ENCODE measurements around the gene CLCN6.

GRCh38 chr1:11869104-11869503 lies 63.1 kb downstream of the CLCN6 start:
- TF ChIP-seq CTCF (conservative IDR thresholded peaks at IDR 0.05) (no peak), ZFX (IDR thresholded peaks at IDR 0.05) (no peak)

Data from C4-2B (cell line).